NAMALWA (cell line): ENCODE results near the gene ROS1.
"Not testable (repeated sequence)": the region's sequence is repeated elsewhere in the genome, so short reads cannot be mapped to it uniquely, and the experiment has no call there.

Experiments
- DNase-seq: peaks from one replicate; pipeline ENCODE4 v3.0.0-alpha.2; 2015; ENCODE audit warnings: low spot score

ROS1 gene

DNA sequence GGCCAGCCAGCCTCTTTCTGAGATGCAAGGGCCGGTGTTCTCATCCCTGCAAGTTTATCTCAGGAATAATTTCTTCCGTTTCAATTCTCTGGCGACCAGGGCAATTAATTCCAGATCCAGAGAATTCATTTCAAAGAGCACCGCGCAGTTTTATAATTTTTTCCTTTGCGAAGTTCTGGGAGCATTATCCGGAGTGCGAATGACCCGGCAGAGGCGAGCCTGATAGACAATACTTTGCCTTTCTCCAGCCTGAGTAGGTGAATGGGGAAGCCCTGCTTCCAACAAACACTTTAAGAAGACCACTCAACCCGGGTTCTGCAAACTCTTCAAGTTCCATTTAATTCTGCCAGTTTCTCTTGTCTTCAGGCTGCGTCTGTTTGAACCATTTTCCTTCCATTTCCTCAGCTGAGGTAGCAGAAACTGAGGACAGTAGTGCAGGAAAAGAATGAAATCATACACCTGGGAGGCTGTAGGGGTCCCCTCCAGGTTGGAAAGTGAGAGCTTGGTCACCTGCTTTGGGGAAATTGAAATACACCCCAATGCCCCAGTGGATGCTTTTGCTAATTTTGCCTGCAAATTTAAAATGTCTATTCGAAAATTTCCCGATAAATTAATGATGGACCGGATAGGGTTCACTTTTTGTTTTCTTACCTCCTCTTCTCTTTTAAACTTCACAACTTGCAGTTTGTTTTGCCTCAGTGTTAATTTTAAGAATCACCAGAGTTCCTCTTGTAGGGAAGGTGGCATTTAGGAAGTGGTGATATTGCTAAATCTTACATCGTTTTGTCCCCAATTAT lies 159.3 kb downstream of the ROS1 start:
- DNase-seq: no peak

- no peak for DNase-seq
Measured at GRCh38 chr6:117265410-117266256, 160.1 kb downstream of the ROS1 start, which contains the start of gene VGLL2. Gene VGLL2 (plus strand): TSS chr6:117265558. CDS start chr6:117265764, 206 bp downstream.

GRCh38 chr6:117264692-117265409 lies 160.9 kb downstream of the ROS1 start:
- no peak for DNase-seq

- DNase-seq: no peak
Measured at GRCh38 chr6:117264369-117264691, 161.4 kb downstream of the ROS1 start.

DNA sequence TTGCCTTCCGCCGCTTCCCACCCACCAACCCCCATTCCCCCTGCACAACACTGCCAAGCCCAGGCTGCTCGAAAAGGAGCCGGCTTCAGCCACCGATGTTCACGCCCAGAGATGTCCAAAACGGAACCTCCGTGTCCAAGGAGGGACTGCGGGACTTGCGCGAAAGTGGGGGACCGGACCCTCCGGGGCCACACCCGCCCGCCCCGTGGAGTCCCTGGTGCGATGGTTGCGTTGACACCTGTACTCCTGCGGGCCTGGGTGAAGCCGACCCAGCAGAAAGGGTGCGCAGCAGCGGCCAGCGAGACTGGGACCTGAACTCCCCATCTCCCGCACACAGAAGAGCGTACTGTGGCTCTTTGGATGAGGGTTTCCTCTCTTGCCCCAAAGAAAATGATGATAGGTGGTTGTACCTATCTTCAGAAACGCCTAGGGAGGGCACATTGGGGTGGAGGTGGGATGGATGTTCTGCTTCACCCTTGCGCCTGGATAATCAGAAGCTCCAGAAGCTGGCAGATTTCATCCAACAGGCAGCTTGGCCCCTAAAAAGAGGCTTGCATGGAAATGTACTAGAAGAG lies 162.3 kb downstream of the ROS1 start:
- DNase-seq: no peak

DNA sequence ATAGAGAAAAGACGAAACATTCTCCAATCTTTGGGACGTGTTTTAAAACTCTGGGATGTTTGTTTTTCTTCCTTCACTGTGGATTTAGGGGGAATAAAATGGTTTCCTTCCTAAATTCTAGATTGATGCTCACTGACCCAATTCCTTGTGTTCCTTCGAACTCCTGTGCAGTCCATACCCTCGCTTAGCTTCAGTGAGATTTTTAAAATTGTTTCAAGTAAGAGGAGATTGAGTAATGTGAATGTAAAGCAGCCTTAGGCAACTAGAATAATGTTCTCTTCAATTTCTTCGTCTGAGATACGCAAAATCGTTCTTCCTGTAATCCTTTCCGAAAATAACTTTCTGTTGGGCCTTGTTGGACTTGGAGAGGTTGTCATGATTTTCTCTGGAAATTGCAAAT lies 162.9 kb downstream of the ROS1 start:
- DNase-seq: no peak

DNA sequence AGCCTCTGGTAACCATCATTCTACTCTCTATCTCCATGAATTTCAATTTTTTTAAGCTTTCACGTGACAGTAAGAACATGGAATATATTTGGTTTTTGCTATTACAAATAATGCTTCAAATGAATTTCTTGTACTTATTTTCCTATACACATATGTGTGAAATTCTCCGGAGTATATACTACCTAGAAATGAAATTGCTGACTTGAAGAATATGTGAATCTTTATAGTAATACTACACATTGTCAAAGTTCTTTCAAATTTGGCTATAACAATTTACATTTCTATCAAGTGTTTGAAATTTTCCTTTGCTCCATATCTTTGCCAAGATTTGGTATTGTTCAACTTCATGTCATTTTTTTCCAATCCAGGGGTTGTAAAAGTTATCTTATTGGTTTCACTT lies 172.0 kb downstream of the ROS1 start:
- no peak for DNase-seq

GRCh38 chr6:117244979-117245378 lies 180.8 kb downstream of the ROS1 start:
- not testable (repeated sequence) for DNase-seq

GRCh38 chr6:117244571-117244970 lies 181.2 kb downstream of the ROS1 start:
- DNase-seq: not testable (repeated sequence)
